ENCODE data around the gene AGAP1.

- TF ChIP-seq MAZ (IDR thresholded peaks at IDR 0.05; ENCODE audit: borderline replicate concordance, low read depth, low read length) (no peak), USF2 (IDR thresholded peaks at IDR 0.05) (no peak), HEYL (CRISPR knock-in tag; IDR thresholded peaks at IDR 0.05) (no peak), POLR2A (IDR thresholded peaks at IDR 0.05; ENCODE audit: low read length) (no peak), MAX (IDR thresholded peaks at IDR 0.05) (no peak), CHD4 (IDR thresholded peaks at IDR 0.05; ENCODE audit: borderline replicate concordance) (no peak), HMGXB4 (CRISPR knock-in tag; IDR thresholded peaks at IDR 0.05; ENCODE audit: borderline replicate concordance) (no peak), ZFP36 (IDR thresholded peaks at IDR 0.05; ENCODE audit: borderline replicate concordance, partially characterized antibody) (no peak), TP53 (CRISPR knock-in tag; IDR thresholded peaks at IDR 0.05) (no peak), NFE2L2 (conservative IDR thresholded peaks at IDR 0.05; ENCODE audit: low read length) (no peak), MAFK (IDR thresholded peaks at IDR 0.05; ENCODE audit: partially characterized antibody) (no peak)
- TF ChIP-seq, protein P1, sequence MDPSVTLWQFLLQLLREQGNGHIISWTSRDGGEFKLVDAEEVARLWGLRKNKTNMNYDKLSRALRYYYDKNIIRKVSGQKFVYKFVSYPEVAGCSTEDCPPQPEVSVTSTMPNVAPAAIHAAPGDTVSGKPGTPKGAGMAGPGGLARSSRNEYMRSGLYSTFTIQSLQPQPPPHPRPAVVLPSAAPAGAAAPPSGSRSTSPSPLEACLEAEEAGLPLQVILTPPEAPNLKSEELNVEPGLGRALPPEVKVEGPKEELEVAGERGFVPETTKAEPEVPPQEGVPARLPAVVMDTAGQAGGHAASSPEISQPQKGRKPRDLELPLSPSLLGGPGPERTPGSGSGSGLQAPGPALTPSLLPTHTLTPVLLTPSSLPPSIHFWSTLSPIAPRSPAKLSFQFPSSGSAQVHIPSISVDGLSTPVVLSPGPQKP (IDR thresholded peaks at IDR 0.05; ENCODE audit: low read depth, low read length), result no peak
- TF ChIP-seq, protein P2, sequence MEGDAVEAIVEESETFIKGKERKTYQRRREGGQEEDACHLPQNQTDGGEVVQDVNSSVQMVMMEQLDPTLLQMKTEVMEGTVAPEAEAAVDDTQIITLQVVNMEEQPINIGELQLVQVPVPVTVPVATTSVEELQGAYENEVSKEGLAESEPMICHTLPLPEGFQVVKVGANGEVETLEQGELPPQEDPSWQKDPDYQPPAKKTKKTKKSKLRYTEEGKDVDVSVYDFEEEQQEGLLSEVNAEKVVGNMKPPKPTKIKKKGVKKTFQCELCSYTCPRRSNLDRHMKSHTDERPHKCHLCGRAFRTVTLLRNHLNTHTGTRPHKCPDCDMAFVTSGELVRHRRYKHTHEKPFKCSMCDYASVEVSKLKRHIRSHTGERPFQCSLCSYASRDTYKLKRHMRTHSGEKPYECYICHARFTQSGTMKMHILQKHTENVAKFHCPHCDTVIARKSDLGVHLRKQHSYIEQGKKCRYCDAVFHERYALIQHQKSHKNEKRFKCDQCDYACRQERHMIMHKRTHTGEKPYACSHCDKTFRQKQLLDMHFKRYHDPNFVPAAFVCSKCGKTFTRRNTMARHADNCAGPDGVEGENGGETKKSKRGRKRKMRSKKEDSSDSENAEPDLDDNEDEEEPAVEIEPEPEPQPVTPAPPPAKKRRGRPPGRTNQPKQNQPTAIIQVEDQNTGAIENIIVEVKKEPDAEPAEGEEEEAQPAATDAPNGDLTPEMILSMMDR (IDR thresholded peaks at IDR 0.05), result no peak
Measured at GRCh38 chr2:236173036-236173728, 679.3 kb downstream of the AGAP1 start.

All from A549 (cell line).